GM10266 (cell line): ENCODE measurements around the gene KPNA4.

Experiments used
- DNase-seq: peaks from one replicate; pipeline ENCODE4 v3.0.0; 2012; ENCODE audit errors: extremely low spot score
- CTCF ChIP-seq: IDR thresholded peaks from 2 replicates; pipeline ENCODE4 v1.5.1; 2012; ENCODE audit warnings: mild to moderate bottlenecking, low read depth; ENCODE audit not compliant: control insufficient read depth, insufficient read depth; ENCODE audit errors: missing control alignments

KPNA4 gene

DNA sequence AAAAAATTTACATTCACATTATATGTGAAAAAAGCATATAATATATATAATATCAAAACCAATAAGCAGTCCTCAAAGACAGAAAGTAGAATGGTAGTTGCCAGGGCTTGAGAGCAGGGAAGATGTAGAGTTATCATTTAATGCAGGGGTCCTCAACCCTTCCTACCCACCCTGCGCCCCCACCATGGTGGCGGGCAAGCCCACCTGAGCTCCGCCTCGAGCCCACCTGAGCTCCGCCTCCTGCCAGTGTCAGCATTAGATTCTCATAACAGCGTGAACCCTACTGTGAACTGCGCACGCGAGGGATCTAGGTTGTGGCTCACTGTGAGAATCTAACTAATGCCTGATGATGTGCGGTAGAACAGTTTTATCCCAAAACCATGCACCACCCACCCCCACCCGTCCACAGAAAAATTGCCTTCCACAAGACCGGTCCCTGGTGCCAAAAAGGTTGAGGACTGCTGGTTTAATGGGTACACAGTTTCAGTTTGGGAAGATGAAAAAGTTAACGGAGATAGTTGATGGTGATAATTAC, 118.8 kb downstream of the KPNA4 start:
- DNase-seq, result no peak

GRCh38 chr3:160445854-160446253, 119.5 kb downstream of the KPNA4 start:
- DNase-seq, result no peak
- TF ChIP-seq CTCF, result no peak

More for the DNA sequence above, 118.8 kb downstream of the KPNA4 start:
- no peak for TF ChIP-seq CTCF
